Measurements from ENCODE around the gene SETBP1.

GRCh38 chr18:45015788-45016128 lies 335.1 kb downstream of the SETBP1 start:
- TF ChIP-seq EP300 (IDR thresholded peaks at IDR 0.05) (no peak), CTCF (IDR thresholded peaks at IDR 0.05) (no peak)

All from stomach (tissue), 4 donors.